Measurements from ENCODE around the gene RFT1.

GRCh38 chr3:53174346-53175250 is 44.4 kb upstream of the RFT1 start:
- TF ChIP-seq POLR2A (IDR thresholded peaks at IDR 0.05; ENCODE audit: low read depth) (no peak), CTCF (IDR thresholded peaks at IDR 0.05) (no peak), POLR2AphosphoS5 (IDR thresholded peaks at IDR 0.05) (no peak)

Measured in esophagus muscularis mucosa (tissue), 3 donors.